Gastrocnemius medialis (tissue), 4 donors: ENCODE data around the gene SYNJ2. TPM values are rescaled to one million over a fixed set of nuclear protein-coding genes. Genes with fewer than 3 reads are reported as not detected.

Experiments
- ATAC-seq, 2 donors: fragments of 150-250 bp; one replicate each; pipeline ENCODE4 v1.9.1; 2016
- DNase-seq, 2 donors: peaks; one replicate each; pipeline ENCODE4 v3.0.0-alpha.2; 2019
- H3K27ac ChIP-seq, 4 donors: fragments of 200-600 bp; sonication (generic); 1 replicate in 1 of 4; 2 replicates in 3 of 4; pipeline ENCODE4 v1.5.1; 2016 to 2018; ENCODE audit warnings: mild to moderate bottlenecking in 2 of 4, moderate library complexity in 1 of 4
- H3K27me3 ChIP-seq, 3 donors: fragments of 200-600 bp; sonication (generic) in 2 of 3; 1 replicate in 1 of 3; 2 replicates in 2 of 3; pipeline versions ENCODE4 v1.5.1 to v1.6.0; 2016 to 2019; ENCODE audit warnings: mild to moderate bottlenecking in 1 of 3, moderate library complexity in 1 of 3
- H3K36me3 ChIP-seq, 2 donors: fragments of 200-600 bp; sonication (generic) in 1 of 2; one replicate each; pipeline ENCODE4 v1.5.1; 2017 to 2018
- H3K4me1 ChIP-seq, 2 donors: fragments of 200-600 bp; sonication (generic) in 1 of 2; one replicate each; pipeline ENCODE4 v1.5.1; 2016 to 2017; ENCODE audit warnings: mild to moderate bottlenecking in 2 of 2
- H3K4me3 ChIP-seq, 4 donors: fragments of 200-600 bp; sonication (generic) in 3 of 4; 1 replicate in 1 of 4; 2 replicates in 3 of 4; pipeline ENCODE4 v1.5.1; 2016 to 2019; ENCODE audit warnings: mild to moderate bottlenecking in 2 of 4
- H3K9me3 ChIP-seq, 3 donors: fragments of 200-600 bp; sonication (generic) in 2 of 3; 1 replicate in 1 of 3; 2 replicates in 2 of 3; pipeline ENCODE4 v1.5.1; 2016 to 2019
- CTCF ChIP-seq, 5 experiments: fragments of 450-650 bp in 3 of 5; fragments of 200-600 bp in 2 of 5; sonication (generic) in 2 of 5; IDR thresholded peaks in 4 of 5; conservative IDR thresholded peaks in 1 of 5; 1 replicate in 4 of 5; 2 replicates in 1 of 5; pipeline ENCODE4 v1.5.1; 2016 to 2019; ENCODE audit warnings: antibody characterized with exemption in 5 of 5, mild to moderate bottlenecking in 3 of 5, moderate library complexity in 3 of 5
- POLR2A ChIP-seq, 2 donors: fragments of 450-650 bp; IDR thresholded peaks; one replicate each; pipeline ENCODE4 v1.6.1; 2017; ENCODE audit warnings: antibody characterized with exemption in 2 of 2, mild to moderate bottlenecking in 2 of 2, moderate library complexity in 2 of 2
- in situ Hi-C, 4 donors: fragments of 200-750 bp; cut with MboI; loops; one replicate each; pipeline versions ENCODE4 v1.15.0 to v1.8.0; 2017; ENCODE audit warnings: low sequenced_read_pairs in 4 of 4
- intact Hi-C: fragments of 100-400 bp; cut with DNase I; formaldehyde crosslinking; loops from one replicate; pipeline ENCODE4 v1.15.1; 2023; ENCODE audit warnings: low total_unique reads
- total RNA-seq, 4 donors: library from RNA; depleted of rRNA; stranded (reverse); fragments of >200 nt; gene quantifications; one replicate each; pipeline versions ENCODE4 v1.1.0 to v1.2.3, GENCODE V29; 2016

The SYNJ2 gene
- total RNA-seq, 4 donors from 2014 or later = 3.9 to 17.0 (median 7.0) TPM

GRCh38 chr6:158115508-158115907 lies 133.8 kb downstream of the SYNJ2 start:
- Histone ChIP-seq H3K9me3 (no peaks in the 10 kb centered on the region), H3K27ac (no peak overlapping the region), H3K27me3 (no peaks in the 10 kb centered on the region), H3K36me3 (peaks cover 0 to 37% of the 10 kb centered on the region in 2 donors), H3K4me1 (no peaks in the 10 kb centered on the region), H3K4me3 (no peak overlapping the region)
- TF ChIP-seq POLR2A (IDR thresholded peaks at IDR 0.05) (no peak), CTCF (IDR thresholded peaks at IDR 0.05 in 4 of 5, conservative IDR thresholded peaks at IDR 0.05 in 1 of 5) (no peak)
- DNase-seq (no peak), ATAC-seq (no peak)
- intact Hi-C loops (no loop called here), in situ Hi-C loops (no loop called here)

- intact Hi-C loops = no loop called here
- Histone ChIP-seq H3K4me1 (no peaks in the 10 kb centered on the region), H3K36me3 (peaks cover 0 to 25% of the 10 kb centered on the region in 2 donors), H3K9me3 (no peaks in the 10 kb centered on the region), H3K4me3 (no peak overlapping the region), H3K27ac (no peak overlapping the region), H3K27me3 (no peaks in the 10 kb centered on the region)
- no peak for DNase-seq
- no peak for ATAC-seq
- in situ Hi-C loops = no loop called here
- no peak for TF ChIP-seq CTCF (IDR thresholded peaks at IDR 0.05 in 4 of 5, conservative IDR thresholded peaks at IDR 0.05 in 1 of 5)
- TF ChIP-seq POLR2A (IDR thresholded peaks at IDR 0.05) = no peak
Observed at GRCh38 chr6:158118886-158119285, 137.2 kb downstream of the SYNJ2 start.

- Histone ChIP-seq H3K9me3 (no peaks in the 10 kb centered on the region), H3K36me3 (peaks cover 2 to 8% of the 10 kb centered on the region in 2 donors), H3K4me1 (no peaks in the 10 kb centered on the region), H3K27ac (no peak overlapping the region), H3K27me3 (no peaks in the 10 kb centered on the region), H3K4me3 (no peak overlapping the region)
- ATAC-seq (no peak), DNase-seq (no peak)
- in situ Hi-C loops = no loop called here
- intact Hi-C loops = no loop called here
- no peak for TF ChIP-seq CTCF (IDR thresholded peaks at IDR 0.05 in 4 of 5, conservative IDR thresholded peaks at IDR 0.05 in 1 of 5)
- no peak for TF ChIP-seq POLR2A (IDR thresholded peaks at IDR 0.05)
Observed at GRCh38 chr6:158121335-158121734, 139.7 kb downstream of the SYNJ2 start.

GRCh38 chr6:158122048-158122447 lies 140.4 kb downstream of the SYNJ2 start:
- no peak overlapping the region for H3K4me3 ChIP-seq
- TF ChIP-seq CTCF (IDR thresholded peaks at IDR 0.05 in 4 of 5, conservative IDR thresholded peaks at IDR 0.05 in 1 of 5) = no peak
- TF ChIP-seq POLR2A (IDR thresholded peaks at IDR 0.05) = no peak
- no peaks in the 10 kb centered on the region for H3K9me3 ChIP-seq
- in situ Hi-C loops = no loop called here
- H3K36me3 ChIP-seq = peaks cover 2 to 7% of the 10 kb centered on the region in 2 donors
- H3K4me1 ChIP-seq = no peaks in the 10 kb centered on the region
- intact Hi-C loops = no loop called here
- H3K27ac ChIP-seq = no peak overlapping the region
- ATAC-seq (no peak), DNase-seq (no peak)
- H3K27me3 ChIP-seq = no peaks in the 10 kb centered on the region

- TF ChIP-seq POLR2A (IDR thresholded peaks at IDR 0.05) (no peak), CTCF (IDR thresholded peaks at IDR 0.05 in 4 of 5, conservative IDR thresholded peaks at IDR 0.05 in 1 of 5) (no peak)
- H3K4me3 ChIP-seq = no peak overlapping the region
- peaks cover 2 to 11% of the 10 kb centered on the region in 2 donors for H3K36me3 ChIP-seq
- H3K27ac ChIP-seq = no peak overlapping the region
- DNase-seq (no peak), ATAC-seq (no peak)
- in situ Hi-C loops = no loop called here
- intact Hi-C loops = no loop called here
- H3K4me1 ChIP-seq = no peaks in the 10 kb centered on the region
- no peaks in the 10 kb centered on the region for H3K9me3 ChIP-seq
- no peaks in the 10 kb centered on the region for H3K27me3 ChIP-seq
Observed at GRCh38 chr6:158124288-158124687, 142.6 kb downstream of the SYNJ2 start.
